AG04450 (cell line): ENCODE measurements around the gene PHF19. TPM values are rescaled to one million over a fixed set of nuclear protein-coding genes. Genes with fewer than 3 reads are reported as not detected.

Source experiments
- CTCF ChIA-PET: fragments of 300-600, 350-600 bp; formaldehyde crosslinking; extraction: SDS; loops from one replicate; lab custom pipeline; 2022; ENCODE audit warnings: antibody characterized with exemption, inconsistent platforms; lab: Charles Lee
- POLR2A ChIA-PET: fragments of 350-600 bp; formaldehyde crosslinking; extraction: SDS; loops from one replicate; lab custom pipeline; 2021; ENCODE audit warnings: antibody characterized with exemption, inconsistent platforms; lab: Yijun Ruan, JAX
- DNase-seq: peaks from one replicate; pipeline ENCODE4 v3.0.0-alpha.2; 2011; ENCODE audit warnings: low read depth, low spot score
- H3K27ac ChIP-seq: one replicate; pipeline ENCODE4 v1.5.1; 2012; ENCODE audit warnings: low read depth, low read length, control low read depth
- H3K27me3 ChIP-seq: one replicate; pipeline ENCODE4 v1.6.0; 2012; ENCODE audit warnings: low read length; ENCODE audit not compliant: control insufficient read depth, insufficient read depth
- H3K4me3 ChIP-seq: 2 replicates; pipeline ENCODE4 v1.5.1; 2011; ENCODE audit warnings: mild to moderate bottlenecking, low read depth, low read length, control low read depth
- H3K9me3 ChIP-seq: 2 replicates; pipeline ENCODE4 v1.5.1; 2012; ENCODE audit warnings: low read length; ENCODE audit not compliant: control insufficient read depth, insufficient read depth
- CTCF ChIP-seq: IDR thresholded peaks from 2 replicates; pipeline ENCODE4 v1.5.1; 2011; ENCODE audit warnings: low read depth, low read length, control low read depth, inconsistent platforms
- polyA plus RNA-seq: library from polyadenylated mRNA; depleted of rRNA; stranded (reverse); fragments of >200 nt; gene quantifications from 2 replicates; pipeline ENCODE4 v1.2.3, GENCODE V29; 2011

The PHF19 gene
- polyA plus RNA-seq, 1 experiment: 20.4 TPM

GRCh38 chr9:120891884-120892747, 15.1 kb upstream of the PHF19 start:
- H3K27ac ChIP-seq: no peak overlapping the region
- ChIA-PET CTCF (no interaction called here), POLR2A (no interaction called here)
- H3K9me3 ChIP-seq: no peaks in the 10 kb centered on the region
- TF ChIP-seq CTCF: no peak
- H3K4me3 ChIP-seq: no peak overlapping the region
- peaks cover 2% of the 10 kb centered on the region for H3K27me3 ChIP-seq
- DNase-seq: no peak

GRCh38 chr9:120891245-120891883, 14.4 kb upstream of the PHF19 start:
- no peak for TF ChIP-seq CTCF
- Histone ChIP-seq H3K27me3 (peaks cover 2% of the 10 kb centered on the region), H3K27ac (no peak overlapping the region), H3K4me3 (no peak overlapping the region), H3K9me3 (no peaks in the 10 kb centered on the region)
- no peak for DNase-seq
- ChIA-PET POLR2A (no interaction called here), CTCF (interaction anchor here (1.0 kb wide), 1 partner anchor 46 kb away, joined by 3 read pairs; no protein-coding TSS in a partner anchor)

GRCh38 chr9:120890320-120891244, 13.6 kb upstream of the PHF19 start:
- H3K4me3 ChIP-seq: no peak overlapping the region
- peaks cover 2% of the 10 kb centered on the region for H3K27me3 ChIP-seq
- ChIA-PET POLR2A (no interaction called here), CTCF (interaction anchor here (0.6 to 1.2 kb wide), 4 partner anchors 26 to 169 kb away, joined by 3 to 6 read pairs (median 4); no protein-coding TSS in a partner anchor)
- no peak for DNase-seq
- no peak for TF ChIP-seq CTCF
- no peak overlapping the region for H3K27ac ChIP-seq
- H3K9me3 ChIP-seq: no peaks in the 10 kb centered on the region

- H3K4me3 ChIP-seq: no peak overlapping the region
- no peak overlapping the region for H3K27ac ChIP-seq
- ChIA-PET POLR2A (no interaction called here), CTCF (interaction anchor here (0.6 to 1.2 kb wide), 4 partner anchors 27 to 214 kb away, joined by 3 to 6 read pairs (median 4); no protein-coding TSS in a partner anchor)
- H3K27me3 ChIP-seq: peaks cover 2% of the 10 kb centered on the region
- no peaks in the 10 kb centered on the region for H3K9me3 ChIP-seq
- no peak for DNase-seq
- TF ChIP-seq CTCF: no peak
These were observed 12.8 kb upstream of the PHF19 start for GRCh38 chr9:120889606-120890271.
